Cardiac fibroblast (primary cell): ENCODE data around the gene MYEOV.
A peak's percentile ranks its signal among the peaks of the same experiment; 100 is the strongest.

Experiments used
- DNase-seq, 2 donors: peaks; one replicate each; pipeline versions ENCODE4 v3.0.0 to v3.0.0-alpha.2; 2010; ENCODE audit warnings: low read depth in 2 of 2
- H3K4me3 ChIP-seq, 2 donors: replicated peaks in 1 of 2; 1 replicate in 1 of 2; 2 replicates in 1 of 2; pipeline ENCODE4 v1.5.1; 2011; ENCODE audit warnings: low read depth in 2 of 2, low read length in 2 of 2, mild to moderate bottlenecking in 2 of 2, moderate library complexity in 1 of 2
- TF ChIP-seq, protein P1 (sequence below): IDR thresholded peaks from one replicate; pipeline ENCODE4 v1.5.1; 2011; ENCODE audit warnings: low read depth, mild to moderate bottlenecking, low read length, inconsistent platforms

MYEOV gene

DNA sequence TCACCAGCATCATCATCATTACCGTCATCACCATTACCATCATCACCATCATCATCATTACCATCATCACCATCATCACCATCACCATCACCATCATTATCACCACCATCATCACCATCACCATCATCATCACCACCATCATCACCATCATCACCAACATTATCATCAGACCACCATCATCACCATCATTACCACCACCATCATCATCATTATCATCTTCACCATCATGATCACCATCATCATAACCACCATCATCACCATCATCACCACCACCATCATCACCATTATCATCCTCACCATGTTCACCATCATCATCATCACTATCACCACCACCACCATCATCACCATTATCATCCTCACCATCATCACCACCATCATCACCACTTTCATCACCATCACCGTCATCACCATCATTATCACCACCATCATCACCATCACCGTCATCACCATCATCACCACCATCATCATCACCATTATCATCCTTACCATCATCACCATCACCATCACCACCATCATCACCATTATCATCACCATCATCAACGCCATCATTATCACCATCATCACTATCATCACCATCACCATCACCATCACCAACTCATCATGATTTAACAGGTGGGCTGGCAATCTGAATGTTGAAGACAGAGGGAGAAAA lies 2.4 kb upstream of the MYEOV start:
- TF ChIP-seq, protein P1, sequence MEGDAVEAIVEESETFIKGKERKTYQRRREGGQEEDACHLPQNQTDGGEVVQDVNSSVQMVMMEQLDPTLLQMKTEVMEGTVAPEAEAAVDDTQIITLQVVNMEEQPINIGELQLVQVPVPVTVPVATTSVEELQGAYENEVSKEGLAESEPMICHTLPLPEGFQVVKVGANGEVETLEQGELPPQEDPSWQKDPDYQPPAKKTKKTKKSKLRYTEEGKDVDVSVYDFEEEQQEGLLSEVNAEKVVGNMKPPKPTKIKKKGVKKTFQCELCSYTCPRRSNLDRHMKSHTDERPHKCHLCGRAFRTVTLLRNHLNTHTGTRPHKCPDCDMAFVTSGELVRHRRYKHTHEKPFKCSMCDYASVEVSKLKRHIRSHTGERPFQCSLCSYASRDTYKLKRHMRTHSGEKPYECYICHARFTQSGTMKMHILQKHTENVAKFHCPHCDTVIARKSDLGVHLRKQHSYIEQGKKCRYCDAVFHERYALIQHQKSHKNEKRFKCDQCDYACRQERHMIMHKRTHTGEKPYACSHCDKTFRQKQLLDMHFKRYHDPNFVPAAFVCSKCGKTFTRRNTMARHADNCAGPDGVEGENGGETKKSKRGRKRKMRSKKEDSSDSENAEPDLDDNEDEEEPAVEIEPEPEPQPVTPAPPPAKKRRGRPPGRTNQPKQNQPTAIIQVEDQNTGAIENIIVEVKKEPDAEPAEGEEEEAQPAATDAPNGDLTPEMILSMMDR = no peak
- DNase-seq = no peak
- H3K4me3 ChIP-seq = no peak overlapping the region

- TF ChIP-seq, protein P1 = peak; percentile 98
- no peak overlapping the region for H3K4me3 ChIP-seq
- DNase-seq = peak in 1 of 2 donors; percentile 49
Measured at GRCh38 chr11:69292221-69292648, 1.7 kb upstream of the MYEOV start.

DNA sequence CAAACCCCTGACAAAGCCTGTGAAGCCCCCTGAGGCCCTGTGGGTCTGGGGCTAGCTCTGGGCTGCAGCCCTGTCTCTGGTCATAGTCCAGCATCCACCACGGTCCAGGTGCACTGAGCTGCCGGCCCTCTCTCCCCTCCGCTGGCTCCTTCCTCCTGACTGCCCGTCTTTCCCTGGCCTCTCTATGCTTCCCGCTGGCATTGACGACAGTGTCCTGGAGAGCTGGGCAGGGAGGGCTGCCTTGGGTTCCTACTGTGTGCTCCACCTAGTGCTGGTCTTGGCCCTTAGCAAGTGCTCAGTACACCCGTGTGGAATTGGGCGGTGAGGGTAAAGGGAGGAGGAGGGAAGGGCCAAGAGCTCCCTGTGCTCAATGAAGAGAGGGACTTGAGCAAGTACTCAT lies 868 bp upstream of the MYEOV start:
- TF ChIP-seq, protein P1 = no peak
- DNase-seq = no peak
- no peak overlapping the region for H3K4me3 ChIP-seq

DNA sequence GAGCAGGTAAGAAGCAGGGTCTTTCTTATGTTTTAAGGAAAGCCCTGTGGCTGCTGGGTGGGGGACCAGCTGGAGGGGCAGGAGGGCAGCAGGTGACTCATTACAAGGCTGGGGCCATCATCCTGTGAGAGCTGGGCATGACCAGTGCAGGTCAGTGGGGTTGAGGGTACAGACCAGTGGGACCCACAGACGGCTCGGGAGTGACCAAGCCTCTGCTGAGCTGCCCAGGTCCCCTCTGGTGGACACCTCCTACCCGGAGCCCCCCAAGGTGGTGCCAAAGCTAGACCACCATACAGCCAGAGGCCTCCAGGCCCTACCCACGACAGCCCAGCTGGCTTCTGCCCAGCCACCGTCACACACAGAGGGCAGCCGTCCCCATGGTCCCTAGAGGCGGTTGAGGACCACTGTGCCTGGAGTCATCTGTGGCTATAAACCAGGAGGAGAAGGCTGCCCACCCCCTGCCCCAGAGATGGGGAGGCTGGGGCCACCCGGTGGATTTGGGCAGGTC lies 670 bp downstream of the MYEOV start:
- no peak for DNase-seq
- TF ChIP-seq, protein P1 = no peak
- no peak overlapping the region for H3K4me3 ChIP-seq

DNA sequence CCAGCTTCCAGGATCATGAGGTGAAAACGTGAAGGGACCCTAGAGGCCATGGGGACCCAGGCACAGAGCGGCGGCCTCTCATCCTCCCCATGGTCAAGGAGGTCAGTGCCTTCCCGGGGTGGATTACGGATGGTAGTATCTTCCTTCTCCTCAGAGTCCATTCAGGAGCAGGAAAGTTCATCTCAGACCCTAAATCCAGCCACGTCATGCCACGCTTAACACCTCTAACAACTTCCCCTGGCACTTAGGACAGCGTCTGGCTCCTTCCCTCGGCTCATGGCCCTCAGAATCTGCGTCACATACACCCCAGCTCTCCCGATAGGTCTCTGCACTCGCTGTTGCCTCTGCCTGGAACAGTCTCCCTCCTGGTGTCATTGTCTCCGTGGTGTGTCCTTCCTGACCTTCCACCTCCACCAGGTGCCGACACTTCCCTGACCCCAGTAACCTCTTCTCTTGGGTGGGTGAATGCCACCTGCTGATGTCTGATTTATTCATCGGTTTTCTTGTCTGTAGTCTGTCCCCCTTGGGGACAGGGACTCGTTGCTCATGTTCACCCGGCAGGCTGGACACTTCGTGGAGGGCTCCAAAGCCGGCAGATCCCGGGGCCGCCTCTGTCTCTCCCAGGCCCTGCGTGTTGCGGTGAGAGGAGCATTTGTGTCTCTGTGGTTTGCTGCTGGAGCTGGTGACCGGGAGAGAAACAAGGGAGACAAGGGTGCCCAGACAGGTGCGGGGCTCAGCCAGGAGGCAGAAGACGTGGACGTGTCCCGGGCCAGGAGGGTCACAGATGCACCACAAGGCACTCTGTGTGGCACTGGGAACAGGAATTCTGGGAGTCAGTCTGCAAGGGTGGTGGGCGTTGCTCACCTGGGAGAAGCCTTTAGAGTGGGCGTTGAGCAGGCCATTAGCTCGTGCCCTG lies 1.4 kb downstream of the MYEOV start:
- H3K4me3 ChIP-seq = no peak overlapping the region
- no peak for DNase-seq
- TF ChIP-seq, protein P1 = no peak

DNA sequence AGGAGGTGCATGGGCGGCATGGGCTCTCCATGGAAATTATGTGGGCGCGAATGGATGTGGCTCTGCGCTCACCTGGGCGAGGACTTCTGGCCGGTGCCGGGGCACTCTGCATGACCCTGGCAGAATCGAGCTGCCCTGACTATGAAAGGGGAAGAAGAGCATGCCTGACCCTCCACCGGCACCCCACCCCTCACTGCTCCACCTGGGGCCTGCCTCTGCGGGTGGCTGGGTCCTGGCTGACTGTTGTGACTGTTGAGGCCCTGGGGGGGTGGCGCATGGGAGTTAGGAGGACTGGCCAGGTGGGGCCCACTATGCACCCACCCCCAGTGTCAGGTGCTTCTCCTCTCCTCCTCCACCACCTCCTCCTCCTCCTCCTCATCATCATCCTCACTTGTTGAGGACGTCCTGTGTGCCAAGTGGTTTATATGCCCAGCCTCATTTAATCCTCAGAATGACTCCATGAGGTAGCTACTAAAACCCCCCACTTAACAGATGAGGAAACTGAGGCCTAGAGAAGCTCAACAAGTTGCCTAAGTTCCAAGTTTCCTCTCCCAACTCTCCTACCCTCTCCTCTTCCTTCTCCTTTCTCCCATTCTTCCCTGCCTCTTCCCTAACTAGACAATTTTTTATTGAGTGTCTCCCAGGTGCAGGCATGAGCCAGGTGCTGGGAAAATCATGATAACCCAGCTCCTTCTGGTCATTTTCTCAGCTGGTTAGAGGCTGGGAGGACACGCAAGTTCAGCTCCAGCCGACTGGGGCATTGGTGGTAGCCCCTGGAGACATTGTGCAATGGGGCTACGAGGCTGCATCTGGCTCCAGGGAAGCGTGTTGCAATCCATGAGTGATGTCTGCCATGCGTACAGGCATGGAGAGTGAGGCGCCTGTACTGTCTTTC lies 2.3 kb downstream of the MYEOV start:
- DNase-seq = peak; percentile 87 to 97
- H3K4me3 ChIP-seq = no peak overlapping the region
- TF ChIP-seq, protein P1 = no peak
